Neural progenitor cell (in vitro differentiated cells): Measurements from ENCODE around the gene CELSR1.

Experiments used
- EZH2 ChIP-seq: fragments of 200-600 bp; sonication (generic); IDR thresholded peaks from 2 replicates; pipeline ENCODE4 v1.6.1; 2017; ENCODE audit warnings: antibody characterized with exemption, mild to moderate bottlenecking, moderate library complexity
- EZH2phosphoT487 ChIP-seq: fragments of 200-600 bp; sonication (generic); IDR thresholded peaks from 2 replicates; pipeline ENCODE4 v1.6.1; 2017; ENCODE audit warnings: antibody characterized with exemption
- TF ChIP-seq, protein P1 (sequence below): fragments of 200-600 bp; sonication (generic); IDR thresholded peaks from 2 replicates; pipeline ENCODE4 v1.5.1; 2017; ENCODE audit warnings: antibody characterized with exemption, mild to moderate bottlenecking

DNA sequence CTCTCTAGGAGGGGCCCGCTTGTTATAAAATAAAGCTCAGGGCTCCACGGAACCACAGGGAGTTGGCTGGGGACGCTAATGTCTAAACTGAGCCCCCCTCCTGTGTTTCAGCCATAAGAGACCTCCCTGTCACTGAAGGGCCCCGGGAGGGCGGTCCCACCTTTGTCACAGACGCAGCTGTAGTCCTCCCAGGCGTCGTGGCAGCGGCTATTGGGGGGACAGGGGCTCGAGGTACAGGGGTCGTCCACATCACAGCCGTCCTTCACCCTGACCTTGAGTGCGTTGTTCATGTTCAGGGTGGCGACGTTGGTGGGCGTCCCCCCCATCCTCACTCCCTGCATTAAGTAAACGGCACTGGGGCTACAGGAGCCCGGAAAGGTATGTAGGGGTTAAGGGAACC is 139.9 kb downstream of the CELSR1 start:
- TF ChIP-seq, protein P1, sequence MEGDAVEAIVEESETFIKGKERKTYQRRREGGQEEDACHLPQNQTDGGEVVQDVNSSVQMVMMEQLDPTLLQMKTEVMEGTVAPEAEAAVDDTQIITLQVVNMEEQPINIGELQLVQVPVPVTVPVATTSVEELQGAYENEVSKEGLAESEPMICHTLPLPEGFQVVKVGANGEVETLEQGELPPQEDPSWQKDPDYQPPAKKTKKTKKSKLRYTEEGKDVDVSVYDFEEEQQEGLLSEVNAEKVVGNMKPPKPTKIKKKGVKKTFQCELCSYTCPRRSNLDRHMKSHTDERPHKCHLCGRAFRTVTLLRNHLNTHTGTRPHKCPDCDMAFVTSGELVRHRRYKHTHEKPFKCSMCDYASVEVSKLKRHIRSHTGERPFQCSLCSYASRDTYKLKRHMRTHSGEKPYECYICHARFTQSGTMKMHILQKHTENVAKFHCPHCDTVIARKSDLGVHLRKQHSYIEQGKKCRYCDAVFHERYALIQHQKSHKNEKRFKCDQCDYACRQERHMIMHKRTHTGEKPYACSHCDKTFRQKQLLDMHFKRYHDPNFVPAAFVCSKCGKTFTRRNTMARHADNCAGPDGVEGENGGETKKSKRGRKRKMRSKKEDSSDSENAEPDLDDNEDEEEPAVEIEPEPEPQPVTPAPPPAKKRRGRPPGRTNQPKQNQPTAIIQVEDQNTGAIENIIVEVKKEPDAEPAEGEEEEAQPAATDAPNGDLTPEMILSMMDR: no peak
- TF ChIP-seq EZH2: no peak
- no peak for TF ChIP-seq EZH2phosphoT487
